GM18951 (cell line): ENCODE data around the gene RERE.
"Not testable (repeated sequence)": the region's sequence is repeated elsewhere in the genome, so short reads cannot be mapped to it uniquely, and the experiment has no call there.

ENCODE experiments used
- POLR2A ChIP-seq: IDR thresholded peaks from 4 replicates; pipeline ENCODE4 v1.6.1; 2011; ENCODE audit warnings: mild to moderate bottlenecking; ENCODE audit not compliant: insufficient read length, insufficient read depth; ENCODE audit errors: extremely low read depth
- in situ Hi-C: fragments of 300-500 bp; cut with MboI; formaldehyde crosslinking; loops from one replicate; pipeline ENCODE4 v1.12.0; 2022; ENCODE audit warnings: low sequenced_read_pairs, mixed read lengths, inconsistent platforms; ENCODE audit not compliant: unreplicated experiment

RERE gene

DNA sequence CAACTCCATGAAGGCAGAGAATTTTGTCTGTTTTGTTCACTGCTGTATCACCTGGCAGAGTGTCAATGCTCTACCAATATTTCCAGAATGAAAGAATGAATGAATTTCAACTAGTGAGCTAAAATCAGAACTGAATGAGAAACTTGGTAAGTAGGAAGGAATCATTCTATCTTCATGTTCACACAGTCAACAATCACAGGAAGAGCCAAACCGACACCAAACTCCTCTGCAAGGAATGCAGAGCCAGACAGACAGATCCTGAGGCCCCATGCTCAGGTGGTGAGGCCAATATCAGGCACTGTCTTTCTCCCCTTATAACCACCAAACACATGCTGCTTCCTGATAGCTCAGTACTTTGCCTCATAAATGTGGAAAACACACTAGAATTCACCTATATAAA lies 360.4 kb downstream of the RERE start:
- in situ Hi-C loops = no loop called here
- TF ChIP-seq POLR2A = no peak

DNA sequence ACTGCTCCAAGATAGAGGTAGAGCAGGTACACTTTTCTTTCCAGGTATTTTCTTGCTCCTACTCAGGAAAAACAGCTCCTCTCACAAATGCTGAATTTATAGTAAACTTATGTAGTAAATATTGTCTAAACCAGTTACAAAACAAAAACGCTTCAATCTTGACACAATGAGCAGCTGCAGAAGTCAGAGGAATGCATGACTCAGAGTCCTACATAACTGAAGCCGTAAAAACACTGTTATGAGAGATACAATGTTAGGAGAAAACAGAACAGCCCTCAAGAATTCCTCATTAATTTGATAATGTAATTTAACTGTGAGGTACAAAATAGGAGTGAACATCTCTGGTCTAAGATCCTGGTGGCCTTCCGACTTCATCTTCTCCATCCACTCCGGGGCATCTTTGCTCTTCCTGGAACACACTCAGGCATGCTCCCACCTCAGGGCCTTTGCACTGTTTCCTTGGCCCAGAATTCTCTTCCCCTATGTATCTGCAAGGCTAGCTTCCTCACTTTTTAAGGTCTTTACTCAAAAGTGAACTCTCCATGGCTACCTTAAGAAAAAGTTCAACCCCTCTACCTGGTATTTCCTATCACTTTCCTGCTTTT lies 361.0 kb downstream of the RERE start:
- TF ChIP-seq POLR2A = no peak
- in situ Hi-C loops = no loop called here

DNA sequence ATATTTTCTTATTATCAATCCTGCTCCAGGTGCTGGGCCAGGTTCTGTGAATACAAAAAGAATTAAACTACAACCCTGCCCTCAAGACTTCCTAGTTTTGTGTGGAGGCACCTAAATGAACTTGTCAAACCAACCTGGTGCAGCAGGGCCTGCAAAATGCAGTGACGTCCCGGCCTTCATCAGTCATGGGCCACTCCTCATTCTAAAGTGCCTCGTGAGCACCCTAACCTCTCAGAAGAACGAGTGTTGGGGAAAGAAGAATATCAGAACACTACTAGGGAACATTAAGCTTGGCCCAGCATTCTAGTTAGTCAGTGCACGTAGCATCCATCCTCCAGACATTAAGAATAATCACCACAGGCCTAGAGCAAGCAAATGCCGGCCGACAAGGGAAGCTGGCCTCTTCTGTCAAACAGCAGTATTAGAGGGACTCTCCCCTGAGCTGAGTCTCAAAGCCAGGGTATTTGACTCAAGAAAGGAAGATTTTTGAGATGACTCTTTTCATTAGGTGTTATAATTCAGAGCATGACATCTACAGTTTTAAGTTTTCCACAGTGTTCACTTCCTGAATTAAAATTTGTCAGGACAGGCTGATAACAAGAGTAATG lies 361.6 kb downstream of the RERE start:
- no peak for TF ChIP-seq POLR2A
- in situ Hi-C loops = no loop called here

- in situ Hi-C loops = no loop called here
- no peak for TF ChIP-seq POLR2A
Observed at GRCh38 chr1:8450312-8450711, 367.1 kb downstream of the RERE start.

GRCh38 chr1:8448911-8449661 lies 368.4 kb downstream of the RERE start:
- in situ Hi-C loops = no loop called here
- no peak for TF ChIP-seq POLR2A

GRCh38 chr1:8448505-8448904 lies 368.9 kb downstream of the RERE start:
- in situ Hi-C loops = not testable (repeated sequence)

DNA sequence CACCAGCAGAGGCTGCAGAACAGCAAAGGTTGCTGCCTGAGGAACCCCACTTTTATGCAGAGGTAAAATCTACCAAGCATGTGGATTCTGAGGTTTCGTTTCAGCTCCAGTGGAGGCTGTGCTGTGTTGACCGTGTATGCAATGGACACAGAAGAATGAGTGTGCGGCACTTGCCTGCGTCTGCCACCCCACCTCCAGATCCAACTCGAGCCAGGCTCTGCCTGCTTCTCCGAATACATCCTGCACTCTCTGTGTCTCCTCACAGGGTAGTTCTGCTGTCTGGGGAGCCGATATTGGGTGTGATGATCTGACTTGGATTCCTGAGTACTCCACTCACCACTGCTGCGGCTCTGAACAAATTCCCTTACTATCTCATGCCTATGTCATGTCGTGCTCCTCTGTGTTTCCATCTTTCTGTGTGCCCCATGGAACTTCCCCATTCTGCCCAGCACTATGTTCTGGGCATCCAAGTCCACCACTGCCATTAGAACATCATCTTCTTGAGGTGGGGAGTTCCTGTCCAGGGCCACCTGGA lies 369.8 kb downstream of the RERE start:
- TF ChIP-seq POLR2A = no peak
- in situ Hi-C loops = no loop called here

- in situ Hi-C loops = not testable (repeated sequence)
Observed at GRCh38 chr1:8446119-8446518, 371.3 kb downstream of the RERE start.

GRCh38 chr1:8443558-8444194 lies 373.8 kb downstream of the RERE start:
- TF ChIP-seq POLR2A = no peak
- in situ Hi-C loops = no loop called here

DNA sequence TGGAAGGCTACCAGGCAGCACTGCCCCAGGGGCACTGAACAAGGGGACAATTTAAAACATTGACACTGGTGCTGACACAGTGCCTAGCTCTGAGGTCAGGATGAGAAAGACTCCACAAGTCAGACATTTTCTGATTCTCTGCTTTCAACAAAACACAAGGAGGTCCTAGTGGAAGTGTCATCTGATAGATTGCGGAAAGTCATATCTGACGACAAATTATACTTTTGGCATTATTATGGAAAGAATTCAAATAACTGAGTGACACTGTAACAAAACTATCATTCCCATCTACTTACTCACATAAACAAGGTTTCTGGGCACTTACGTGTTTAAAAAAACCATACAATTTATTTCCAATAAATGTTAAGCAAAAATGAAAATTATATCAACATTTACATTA lies 376.0 kb downstream of the RERE start:
- in situ Hi-C loops = no loop called here
- TF ChIP-seq POLR2A = no peak

GRCh38 chr1:8439015-8439702 lies 378.3 kb downstream of the RERE start:
- in situ Hi-C loops = no loop called here

DNA sequence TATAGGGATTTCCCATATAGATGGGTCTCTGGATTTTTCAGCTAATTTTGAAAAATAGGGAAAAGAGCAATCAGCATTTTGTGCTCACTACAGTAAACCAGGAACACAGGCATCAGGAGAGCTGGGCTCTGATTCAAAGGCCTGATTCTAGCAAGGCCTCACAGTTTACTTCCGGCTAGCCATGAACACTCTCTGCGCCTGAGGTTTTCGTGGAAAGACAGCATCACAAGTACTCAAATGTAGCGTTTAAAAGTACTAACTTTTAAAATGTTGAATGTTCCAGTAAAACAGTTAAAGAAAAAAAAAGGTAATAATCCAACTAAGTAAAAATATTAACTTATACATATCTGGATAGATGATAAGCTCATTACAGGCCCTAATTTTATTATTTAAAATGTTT lies 379.0 kb downstream of the RERE start:
- in situ Hi-C loops = no loop called here
- TF ChIP-seq POLR2A = no peak

More at GRCh38 chr1:8439015-8439702, 378.3 kb downstream of the RERE start:
- TF ChIP-seq POLR2A = no peak

- no peak for TF ChIP-seq POLR2A
- in situ Hi-C loops = no loop called here
Observed at GRCh38 chr1:8437347-8437746, 380.1 kb downstream of the RERE start.

DNA sequence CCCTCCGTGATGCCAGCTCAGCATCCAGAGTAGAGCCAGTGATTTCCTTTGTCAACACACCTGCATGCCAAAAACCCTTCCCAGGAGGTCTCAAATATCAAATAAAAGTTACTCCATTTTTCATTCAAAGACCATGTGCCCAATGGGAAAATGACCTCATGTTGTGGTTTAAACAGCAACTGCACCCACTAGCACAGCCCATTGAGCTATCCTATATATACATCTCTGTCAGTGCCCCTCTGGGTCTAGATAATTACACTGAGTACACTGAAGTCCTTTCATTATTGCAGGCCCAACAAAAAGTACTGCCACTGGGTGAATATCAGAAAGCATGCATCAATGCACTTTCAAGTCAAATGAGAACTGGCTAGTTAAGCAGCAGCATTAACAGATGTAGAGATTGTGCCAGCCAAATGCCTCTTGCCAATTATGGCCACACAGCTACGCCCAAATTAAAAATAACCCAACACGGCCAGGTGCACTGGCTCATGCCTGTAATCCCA lies 381.8 kb downstream of the RERE start:
- TF ChIP-seq POLR2A = no peak
- in situ Hi-C loops = no loop called here
